Osteoblast (primary cell): ENCODE measurements around the gene EFCAB5. TPM values are rescaled to one million over a fixed set of nuclear protein-coding genes. Genes with fewer than 3 reads are reported as not detected.

Experiments used
- DNase-seq: peaks from one replicate; pipeline ENCODE4 v3.0.0; 2011; ENCODE audit warnings: low spot score, mixed read lengths; ENCODE audit not compliant: insufficient read length; ENCODE audit errors: missing footprints
- H2AFZ ChIP-seq: 2 replicates; pipeline ENCODE4 v1.6.0; 2011; ENCODE audit warnings: mild to moderate bottlenecking, low read length
- H3K27ac ChIP-seq: 2 replicates; pipeline ENCODE4 v1.5.1; 2011; ENCODE audit warnings: mild to moderate bottlenecking, low read depth, low read length, moderate library complexity
- H3K27me3 ChIP-seq: 2 replicates; pipeline ENCODE4 v1.6.0; 2012; ENCODE audit warnings: mild to moderate bottlenecking, control low read depth, inconsistent platforms, low read length, moderate library complexity; ENCODE audit not compliant: insufficient read depth
- H3K36me3 ChIP-seq: 2 replicates; pipeline ENCODE4 v1.5.1; 2011; ENCODE audit warnings: mild to moderate bottlenecking, low read length, control low read depth, moderate library complexity; ENCODE audit not compliant: insufficient read depth
- H3K4me1 ChIP-seq: 2 replicates; pipeline ENCODE4 v1.5.1; 2011; ENCODE audit warnings: mild to moderate bottlenecking, low read length, control low read depth, moderate library complexity; ENCODE audit not compliant: insufficient read depth
- H3K4me2 ChIP-seq: 2 replicates; pipeline ENCODE4 v1.6.0; 2011; ENCODE audit warnings: mild to moderate bottlenecking, low read length; ENCODE audit not compliant: insufficient read depth
- H3K4me3 ChIP-seq: fragments of 200-600 bp; sonication (generic); 3 replicates; pipeline ENCODE4 v1.5.1; 2012; ENCODE audit warnings: mild to moderate bottlenecking, low read length, inconsistent platforms; ENCODE audit not compliant: insufficient read depth
- H3K79me2 ChIP-seq: 2 replicates; pipeline ENCODE4 v1.6.0; 2012; ENCODE audit warnings: mild to moderate bottlenecking, low read length, control low read depth, inconsistent platforms; ENCODE audit not compliant: insufficient read depth
- H3K9me3 ChIP-seq: 2 replicates; pipeline ENCODE4 v1.5.1; 2011; ENCODE audit warnings: low read depth, low read length, control low read depth
- H4K20me1 ChIP-seq: 2 replicates; pipeline ENCODE4 v1.6.0; 2012; ENCODE audit warnings: mild to moderate bottlenecking, low read length, control low read depth; ENCODE audit not compliant: insufficient read depth
- CTCF ChIP-seq: IDR thresholded peaks from 2 replicates; pipeline ENCODE4 v1.5.1; 2011; ENCODE audit warnings: mild to moderate bottlenecking, low read depth, low read length, moderate library complexity; ENCODE audit errors: extremely low read depth
- total RNA-seq: library from RNA; depleted of rRNA; stranded (reverse); fragments of >200 nt; gene quantifications from 2 replicates; pipeline ENCODE4 v1.2.3, GENCODE V29; 2012

EFCAB5 gene
- total RNA-seq, 1 donor, result 0.36 TPM

GRCh38 chr17:30124273-30124796, 182.9 kb downstream of the EFCAB5 start:
- peaks cover 91% of the 10 kb centered on the region for H3K79me2 ChIP-seq
- no peak overlapping the region for H2AFZ ChIP-seq
- no peaks in the 10 kb centered on the region for H3K27me3 ChIP-seq
- no peak overlapping the region for H3K4me3 ChIP-seq
- peaks cover 56% of the 10 kb centered on the region for H3K36me3 ChIP-seq
- peaks cover 2% of the 10 kb centered on the region for H3K4me1 ChIP-seq
- DNase-seq, result no peak
- H4K20me1 ChIP-seq, result peaks cover 33% of the 10 kb centered on the region
- no peak overlapping the region for H3K27ac ChIP-seq
- TF ChIP-seq CTCF, result no peak
- no peak overlapping the region for H3K4me2 ChIP-seq
- no peaks in the 10 kb centered on the region for H3K9me3 ChIP-seq

GRCh38 chr17:30130121-30130520, 188.7 kb downstream of the EFCAB5 start:
- Histone ChIP-seq H3K27me3 (no peaks in the 10 kb centered on the region), H3K79me2 (peaks cover 91% of the 10 kb centered on the region), H3K9me3 (no peaks in the 10 kb centered on the region), H4K20me1 (peaks cover 12% of the 10 kb centered on the region), H3K36me3 (peaks cover 64% of the 10 kb centered on the region), H3K4me3 (no peak overlapping the region), H3K4me1 (peaks cover 2% of the 10 kb centered on the region), H2AFZ (no peak overlapping the region), H3K4me2 (no peak overlapping the region), H3K27ac (no peak overlapping the region)
- DNase-seq, result no peak
- no peak for TF ChIP-seq CTCF

- no peaks in the 10 kb centered on the region for H3K9me3 ChIP-seq
- no peak overlapping the region for H3K4me2 ChIP-seq
- TF ChIP-seq CTCF, result no peak
- H2AFZ ChIP-seq, result no peak overlapping the region
- H3K27ac ChIP-seq, result no peak overlapping the region
- no peak for DNase-seq
- H3K27me3 ChIP-seq, result no peaks in the 10 kb centered on the region
- H3K36me3 ChIP-seq, result peaks cover 64% of the 10 kb centered on the region
- H3K4me3 ChIP-seq, result no peak overlapping the region
- peaks cover 7% of the 10 kb centered on the region for H4K20me1 ChIP-seq
- no peaks in the 10 kb centered on the region for H3K4me1 ChIP-seq
- peaks cover 89% of the 10 kb centered on the region for H3K79me2 ChIP-seq
These were observed 191.2 kb downstream of the EFCAB5 start for GRCh38 chr17:30132615-30133014.

GRCh38 chr17:30133197-30133596, 191.8 kb downstream of the EFCAB5 start:
- Histone ChIP-seq H3K27me3 (no peaks in the 10 kb centered on the region), H3K9me3 (no peaks in the 10 kb centered on the region), H3K4me3 (no peak overlapping the region), H3K27ac (no peak overlapping the region), H3K36me3 (peaks cover 64% of the 10 kb centered on the region), H2AFZ (no peak overlapping the region), H3K4me1 (no peaks in the 10 kb centered on the region), H4K20me1 (peaks cover 10% of the 10 kb centered on the region), H3K4me2 (no peak overlapping the region), H3K79me2 (peaks cover 92% of the 10 kb centered on the region)
- TF ChIP-seq CTCF, result no peak
- DNase-seq, result no peak
